ENCODE measurements around the gene NT5C1A.

The NT5C1A gene

DNA sequence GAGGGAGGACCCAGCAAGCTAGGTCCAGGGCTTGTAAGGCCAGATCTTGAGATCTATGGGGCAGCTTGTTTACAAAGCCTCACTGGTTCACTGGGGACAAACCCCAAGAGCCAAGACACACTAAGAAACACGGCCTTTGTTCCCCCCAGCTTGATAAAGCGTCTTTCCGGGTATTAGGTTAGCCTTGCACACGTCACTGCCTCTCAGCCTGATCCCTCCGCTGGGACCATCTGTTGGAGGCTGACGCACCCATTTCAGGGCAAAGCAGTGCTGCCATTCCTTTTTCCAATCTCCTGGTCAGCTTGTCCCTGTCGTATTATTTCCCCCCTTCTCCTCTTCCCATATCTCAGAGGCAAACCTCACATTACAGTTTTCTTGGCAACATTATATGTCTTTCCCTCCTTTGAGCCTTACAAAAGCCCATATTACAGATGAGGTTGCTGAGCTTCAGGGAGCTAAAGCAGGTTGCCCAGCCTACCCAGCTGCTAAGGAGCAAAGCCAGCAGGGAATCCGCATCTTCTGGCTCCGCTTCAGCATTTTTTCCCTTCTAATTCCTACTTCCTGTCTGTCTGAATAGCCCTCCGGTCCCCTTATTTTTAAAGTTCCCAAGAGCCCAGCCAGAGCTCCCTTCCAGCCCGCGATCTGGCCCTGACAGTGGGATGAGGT is 36.6 kb downstream of the NT5C1A start:
- ChIA-PET POLR2A (no interaction called here), CTCF (interaction anchor here (0.7 to 1.0 kb wide), 2 partner anchors 23 to 27 kb away, joined by 3 to 4 read pairs; no protein-coding TSS in a partner anchor)
- DNase-seq (ENCODE audit: extremely low spot score) = no peak
- TF ChIP-seq HDGF (IDR thresholded peaks at IDR 0.05; ENCODE audit: borderline replicate concordance) (no peak), LEF1 (IDR thresholded peaks at IDR 0.05; ENCODE audit: borderline replicate concordance) (no peak), NFRKB (IDR thresholded peaks at IDR 0.05) (no peak), FOXK2 (IDR thresholded peaks at IDR 0.05) (no peak), CTBP1 (IDR thresholded peaks at IDR 0.05; ENCODE audit: borderline replicate concordance) (no peak), L3MBTL2 (conservative IDR thresholded peaks at IDR 0.05) (no peak), SP1 (IDR thresholded peaks at IDR 0.05) (no peak), ARNT (IDR thresholded peaks at IDR 0.05) (no peak), SUZ12 (IDR thresholded peaks at IDR 0.05) (no peak), TARDBP (IDR thresholded peaks at IDR 0.05) (no peak), ZNF384 (IDR thresholded peaks at IDR 0.05) (no peak), BHLHE40 (IDR thresholded peaks at IDR 0.05; ENCODE audit: borderline replicate concordance) (no peak), ELF4 (IDR thresholded peaks at IDR 0.05) (no peak), FOXA1 (IDR thresholded peaks at IDR 0.05) (no peak), FOXM1 (IDR thresholded peaks at IDR 0.05; ENCODE audit: borderline replicate concordance) (no peak)
- TF ChIP-seq, protein P1, sequence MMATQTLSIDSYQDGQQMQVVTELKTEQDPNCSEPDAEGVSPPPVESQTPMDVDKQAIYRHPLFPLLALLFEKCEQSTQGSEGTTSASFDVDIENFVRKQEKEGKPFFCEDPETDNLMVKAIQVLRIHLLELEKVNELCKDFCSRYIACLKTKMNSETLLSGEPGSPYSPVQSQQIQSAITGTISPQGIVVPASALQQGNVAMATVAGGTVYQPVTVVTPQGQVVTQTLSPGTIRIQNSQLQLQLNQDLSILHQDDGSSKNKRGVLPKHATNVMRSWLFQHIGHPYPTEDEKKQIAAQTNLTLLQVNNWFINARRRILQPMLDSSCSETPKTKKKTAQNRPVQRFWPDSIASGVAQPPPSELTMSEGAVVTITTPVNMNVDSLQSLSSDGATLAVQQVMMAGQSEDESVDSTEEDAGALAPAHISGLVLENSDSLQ (IDR thresholded peaks at IDR 0.05) = no peak

DNA sequence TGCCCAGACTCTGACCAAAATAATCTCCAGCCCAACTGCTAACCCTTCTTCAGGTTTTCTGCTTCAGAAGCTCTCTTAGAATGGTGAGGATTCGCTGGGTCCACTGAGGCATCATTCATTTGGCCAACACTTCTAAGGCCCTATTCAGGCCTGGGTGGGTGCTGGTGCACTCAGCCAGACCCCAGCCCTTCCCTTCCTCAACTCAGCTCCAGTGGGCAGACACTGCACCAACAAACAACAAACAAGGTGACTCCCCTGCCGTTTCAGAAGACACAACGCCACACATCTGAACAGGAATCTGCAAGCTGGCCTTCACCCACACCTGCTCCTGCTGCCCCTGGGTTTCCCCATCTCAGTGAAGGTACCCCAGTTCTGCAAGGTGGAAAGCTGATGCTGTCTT is 38.5 kb downstream of the NT5C1A start:
- ChIA-PET POLR2A (no interaction called here), CTCF (interaction anchor here (0.9 to 1.7 kb wide), 2 partner anchors 23 to 27 kb away, joined by 3 to 4 read pairs; no protein-coding TSS in a partner anchor)
- TF ChIP-seq FOXM1 (IDR thresholded peaks at IDR 0.05; ENCODE audit: borderline replicate concordance) = no peak
- TF ChIP-seq ARNT (IDR thresholded peaks at IDR 0.05) = no peak
- TF ChIP-seq CTBP1 (IDR thresholded peaks at IDR 0.05; ENCODE audit: borderline replicate concordance) = no peak
- TF ChIP-seq FOXA1 (IDR thresholded peaks at IDR 0.05) = no peak
- TF ChIP-seq ZNF384 (IDR thresholded peaks at IDR 0.05) = no peak
- TF ChIP-seq SUZ12 (IDR thresholded peaks at IDR 0.05) = no peak
- no peak for TF ChIP-seq ELF4 (IDR thresholded peaks at IDR 0.05)
- TF ChIP-seq LEF1 (IDR thresholded peaks at IDR 0.05; ENCODE audit: borderline replicate concordance) = no peak
- TF ChIP-seq HDGF (IDR thresholded peaks at IDR 0.05; ENCODE audit: borderline replicate concordance) = no peak
- TF ChIP-seq, protein P1 (IDR thresholded peaks at IDR 0.05) = no peak
- TF ChIP-seq L3MBTL2 (conservative IDR thresholded peaks at IDR 0.05) = no peak
- no peak for TF ChIP-seq SP1 (IDR thresholded peaks at IDR 0.05)
- no peak for TF ChIP-seq TARDBP (IDR thresholded peaks at IDR 0.05)
- TF ChIP-seq BHLHE40 (IDR thresholded peaks at IDR 0.05; ENCODE audit: borderline replicate concordance) = no peak
- TF ChIP-seq NFRKB (IDR thresholded peaks at IDR 0.05) = no peak
- TF ChIP-seq FOXK2 (IDR thresholded peaks at IDR 0.05) = no peak
- no peak for DNase-seq (ENCODE audit: extremely low spot score)

DNA sequence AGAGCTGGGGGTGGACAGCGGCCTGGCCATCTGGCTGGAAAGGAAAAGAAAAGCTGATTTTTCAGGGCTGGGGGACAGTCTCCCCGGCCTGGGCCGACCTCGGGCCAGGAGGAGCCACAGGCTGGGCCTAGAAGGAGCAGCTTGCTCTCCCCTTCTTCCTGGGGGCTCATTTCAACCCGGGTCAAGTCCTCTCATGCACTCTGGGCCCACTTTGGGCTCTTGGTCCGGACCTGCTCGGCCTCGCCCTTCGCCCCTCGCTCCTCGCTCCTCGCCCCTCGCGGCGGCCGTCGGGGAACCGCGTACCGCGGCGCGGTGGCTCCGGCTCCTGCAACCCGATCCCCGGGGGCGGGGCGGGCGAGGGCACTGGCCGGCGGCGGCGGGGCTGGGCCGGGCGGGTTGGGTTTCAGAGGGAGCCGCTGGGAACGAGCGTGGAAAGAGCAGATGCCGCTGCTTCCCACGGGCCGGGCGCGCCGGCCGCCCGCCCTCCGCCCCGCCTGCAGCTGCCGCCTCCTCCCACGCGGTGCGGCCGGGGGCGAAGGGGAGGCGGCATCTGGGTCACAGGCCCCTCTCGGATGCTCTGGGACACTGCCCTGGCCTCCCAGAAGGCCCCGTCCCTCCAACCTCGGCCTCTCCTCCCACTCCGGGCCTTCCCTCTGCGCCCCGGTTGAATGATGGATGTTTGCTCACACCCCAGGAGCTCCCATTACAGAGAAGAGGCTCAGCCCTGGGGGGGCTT is 39.1 kb downstream of the NT5C1A start:
- no peak for DNase-seq (ENCODE audit: extremely low spot score)
- ChIA-PET POLR2A (no interaction called here), CTCF (interaction anchor here (0.9 to 1.7 kb wide), 3 partner anchors 14 to 26 kb away, joined by 3 to 4 read pairs (median 3); no protein-coding TSS in a partner anchor)

DNA sequence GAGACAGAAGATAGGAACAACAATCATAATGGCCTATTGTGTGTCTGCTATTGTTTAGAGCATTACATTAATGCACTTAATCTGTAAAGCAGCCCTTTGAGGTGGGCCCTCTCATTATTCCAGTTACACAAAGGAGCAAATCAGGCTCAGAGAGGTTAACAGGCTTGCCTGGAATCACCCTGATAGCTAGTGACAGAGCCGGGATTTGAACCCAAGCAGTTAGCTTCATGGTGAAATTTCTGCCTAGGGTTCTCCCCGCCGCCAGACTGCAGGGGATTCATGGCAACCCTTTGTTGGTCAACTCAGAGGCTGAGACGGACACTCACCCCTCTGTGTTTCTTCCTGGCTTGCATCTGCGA is 39.6 kb downstream of the NT5C1A start:
- TF ChIP-seq FOXK2 (IDR thresholded peaks at IDR 0.05) = no peak
- TF ChIP-seq HDGF (IDR thresholded peaks at IDR 0.05; ENCODE audit: borderline replicate concordance) = no peak
- TF ChIP-seq BHLHE40 (IDR thresholded peaks at IDR 0.05; ENCODE audit: borderline replicate concordance) = no peak
- no peak for DNase-seq (ENCODE audit: extremely low spot score)
- ChIA-PET CTCF (interaction anchor here (1.0 to 1.7 kb wide), 2 partner anchors 15 to 26 kb away, joined by 3 to 4 read pairs; no protein-coding TSS in a partner anchor), POLR2A (no interaction called here)

More for the DNA sequence above, 39.1 kb downstream of the NT5C1A start:
- no peak for TF ChIP-seq BHLHE40 (IDR thresholded peaks at IDR 0.05; ENCODE audit: borderline replicate concordance)
- TF ChIP-seq ARNT (IDR thresholded peaks at IDR 0.05) = no peak
- TF ChIP-seq FOXM1 (IDR thresholded peaks at IDR 0.05; ENCODE audit: borderline replicate concordance) = no peak
- no peak for TF ChIP-seq HDGF (IDR thresholded peaks at IDR 0.05; ENCODE audit: borderline replicate concordance)
- no peak for TF ChIP-seq LEF1 (IDR thresholded peaks at IDR 0.05; ENCODE audit: borderline replicate concordance)
- TF ChIP-seq FOXK2 (IDR thresholded peaks at IDR 0.05) = no peak
- TF ChIP-seq SUZ12 (IDR thresholded peaks at IDR 0.05) = no peak
- TF ChIP-seq SP1 (IDR thresholded peaks at IDR 0.05) = no peak
- TF ChIP-seq ELF4 (IDR thresholded peaks at IDR 0.05) = no peak
- TF ChIP-seq, protein P1 (IDR thresholded peaks at IDR 0.05) = no peak
- no peak for TF ChIP-seq L3MBTL2 (conservative IDR thresholded peaks at IDR 0.05)
- no peak for TF ChIP-seq ZNF384 (IDR thresholded peaks at IDR 0.05)

DNA sequence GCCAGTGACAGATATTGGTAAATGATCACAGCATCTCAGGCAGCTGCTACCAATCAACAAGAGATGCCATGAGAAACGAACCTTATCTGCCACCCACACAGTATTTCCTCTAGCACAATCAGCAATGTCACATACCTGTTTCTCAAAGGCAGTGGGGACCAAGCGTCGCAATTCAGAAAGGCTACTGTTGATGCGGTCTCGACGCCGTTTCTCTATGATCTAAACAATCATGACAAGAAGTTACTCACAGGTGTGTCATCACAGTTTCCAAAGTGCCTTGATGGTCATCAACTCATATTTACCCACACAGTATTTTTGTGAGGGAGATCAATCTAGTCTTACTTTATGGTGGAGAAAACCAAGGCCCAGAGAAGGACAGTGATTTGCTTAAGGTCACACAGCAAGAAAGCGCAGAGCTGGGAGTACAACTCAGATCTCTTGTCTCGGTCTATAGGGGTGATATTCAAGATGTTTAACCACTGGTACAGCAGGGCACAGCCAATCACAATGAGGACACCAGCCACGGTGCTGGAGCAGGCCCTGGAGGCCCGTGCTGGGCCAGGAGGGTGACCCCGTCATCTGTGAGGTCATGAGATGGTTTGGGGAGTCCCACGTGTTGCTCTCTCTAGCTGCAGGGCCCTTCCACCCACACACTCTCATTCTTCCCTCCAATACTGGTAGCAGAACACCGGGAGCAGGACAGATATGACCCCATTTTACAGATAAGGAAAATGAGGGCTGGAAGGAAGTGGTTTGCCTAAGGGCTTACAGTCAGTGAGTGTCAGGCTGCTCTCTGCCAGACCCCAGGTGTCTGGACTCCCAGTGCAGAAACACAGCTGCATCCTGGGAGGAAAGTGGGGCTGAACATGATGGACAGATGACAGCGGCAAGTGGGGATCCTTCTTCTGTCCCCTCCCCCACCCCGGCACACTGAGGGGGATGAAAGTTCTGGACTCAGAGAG is 40.3 kb downstream of the NT5C1A start:
- CTCF ChIA-PET = interaction anchor here (1.0 to 1.7 kb wide), 2 partner anchors 16 to 25 kb away, joined by 3 to 4 read pairs; no protein-coding TSS in a partner anchor
- TF ChIP-seq LEF1 (IDR thresholded peaks at IDR 0.05; ENCODE audit: borderline replicate concordance) (no peak), FOXA1 (IDR thresholded peaks at IDR 0.05) (no peak), SUZ12 (IDR thresholded peaks at IDR 0.05) (no peak), ARNT (IDR thresholded peaks at IDR 0.05) (no peak), SP1 (IDR thresholded peaks at IDR 0.05) (no peak), ELF4 (IDR thresholded peaks at IDR 0.05) (no peak), NFRKB (IDR thresholded peaks at IDR 0.05) (no peak), CTBP1 (IDR thresholded peaks at IDR 0.05; ENCODE audit: borderline replicate concordance) (no peak), BHLHE40 (IDR thresholded peaks at IDR 0.05; ENCODE audit: borderline replicate concordance) (no peak), FOXK2 (IDR thresholded peaks at IDR 0.05) (no peak), ZNF384 (IDR thresholded peaks at IDR 0.05) (no peak), FOXM1 (IDR thresholded peaks at IDR 0.05; ENCODE audit: borderline replicate concordance) (no peak), HDGF (IDR thresholded peaks at IDR 0.05; ENCODE audit: borderline replicate concordance) (no peak), TARDBP (IDR thresholded peaks at IDR 0.05) (no peak), L3MBTL2 (conservative IDR thresholded peaks at IDR 0.05) (no peak)
- TF ChIP-seq, protein P1 (IDR thresholded peaks at IDR 0.05) = no peak
- no peak for DNase-seq (ENCODE audit: extremely low spot score)
- POLR2A ChIA-PET = no interaction called here
